Fibroblast of peridontal ligament (primary cell): Measurements from ENCODE around the gene WBP2NL.

Experiments used
- DNase-seq: peaks from one replicate; pipeline ENCODE4 v3.0.0-alpha.2; 2010; ENCODE audit errors: extremely low read depth

The WBP2NL gene

GRCh38 chr22:41978732-41979131, 19.9 kb upstream of the WBP2NL start:
- no peak for DNase-seq

GRCh38 chr22:41979423-41980250, 19.0 kb upstream of the WBP2NL start:
- no peak for DNase-seq

DNA sequence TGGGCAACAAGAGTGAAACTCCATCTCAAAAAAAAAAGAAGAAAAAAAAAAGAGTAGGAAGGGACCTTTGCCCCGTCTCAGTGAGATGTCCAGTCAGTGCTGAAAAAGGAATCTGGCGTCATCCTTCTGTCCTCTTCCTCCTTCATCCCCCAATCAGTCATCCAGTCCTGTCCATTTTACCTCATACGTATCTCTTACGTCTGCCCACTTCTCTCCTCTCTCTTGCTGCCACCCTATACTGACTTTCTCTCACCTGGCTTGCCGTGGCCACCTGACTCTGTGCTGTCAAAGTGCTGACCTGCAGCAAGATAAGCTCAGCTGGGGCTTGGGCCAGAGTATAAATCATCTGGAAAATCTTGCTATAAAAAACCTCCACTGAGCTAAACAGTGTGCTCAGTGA, 15.7 kb upstream of the WBP2NL start:
- DNase-seq = no peak

DNA sequence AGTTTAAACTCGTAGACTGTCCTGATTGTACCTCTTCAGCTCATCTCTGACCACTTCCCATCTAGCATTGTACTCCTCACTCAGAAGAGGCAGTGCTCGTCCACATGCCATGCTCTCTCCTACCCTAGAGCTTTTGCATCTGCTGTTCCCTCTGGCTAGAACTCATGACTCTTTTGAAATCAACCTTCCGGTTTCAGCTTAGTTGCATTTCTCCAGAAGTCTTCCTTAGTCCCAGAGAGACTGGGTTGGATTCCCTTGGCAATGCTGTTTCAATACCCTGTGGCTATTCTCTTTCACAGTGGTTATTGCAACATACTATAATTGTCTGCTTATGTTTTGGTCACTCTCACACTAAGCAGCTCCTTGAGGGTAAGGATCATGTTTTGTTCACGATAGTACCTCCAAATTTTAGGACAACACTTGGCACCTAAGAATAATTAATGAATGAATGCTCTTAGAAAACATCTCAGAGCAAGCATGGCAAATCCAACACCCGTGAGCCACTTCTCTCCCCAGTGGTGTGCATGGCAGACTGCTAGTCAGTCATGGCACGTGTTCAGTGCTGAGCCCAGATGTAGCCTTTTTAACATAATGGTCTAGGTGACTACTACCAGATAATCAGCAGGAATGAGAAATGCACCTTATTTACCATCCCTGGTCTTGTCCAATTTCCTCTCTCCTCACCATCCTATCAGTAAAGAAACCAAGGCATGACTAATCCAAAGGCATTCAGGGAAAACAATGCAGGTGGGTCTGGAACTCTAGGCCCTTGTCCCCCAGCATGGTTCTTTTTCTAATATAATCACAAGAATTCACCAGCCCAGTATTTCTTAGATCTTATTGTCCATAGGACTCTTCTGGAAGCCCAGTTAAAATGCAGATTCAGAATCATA, 14.8 kb upstream of the WBP2NL start:
- peak; percentile 78 for DNase-seq

GRCh38 chr22:41987276-41987675, 11.3 kb upstream of the WBP2NL start:
- no peak for DNase-seq

DNA sequence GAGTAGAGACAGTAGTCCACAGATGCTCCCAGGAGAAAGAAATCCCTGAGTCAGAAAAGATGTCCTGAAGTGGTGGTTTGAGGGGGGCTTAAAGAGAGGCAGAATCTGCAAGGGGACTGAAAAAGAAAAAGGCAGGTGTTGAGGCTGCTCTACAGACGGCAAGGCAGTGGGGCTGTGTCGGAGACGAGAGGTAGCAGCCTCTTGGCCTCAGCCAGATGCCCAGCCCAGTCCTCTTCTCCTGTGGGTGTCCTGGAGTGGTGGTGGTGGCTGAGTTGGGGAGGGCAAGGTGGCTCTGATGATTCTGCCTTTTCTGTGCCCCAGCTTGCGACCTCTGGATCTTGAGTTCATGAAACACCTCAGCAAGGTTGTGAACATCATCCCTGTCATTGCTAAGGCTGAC, 9.3 kb upstream of the WBP2NL start:
- DNase-seq = no peak

DNA sequence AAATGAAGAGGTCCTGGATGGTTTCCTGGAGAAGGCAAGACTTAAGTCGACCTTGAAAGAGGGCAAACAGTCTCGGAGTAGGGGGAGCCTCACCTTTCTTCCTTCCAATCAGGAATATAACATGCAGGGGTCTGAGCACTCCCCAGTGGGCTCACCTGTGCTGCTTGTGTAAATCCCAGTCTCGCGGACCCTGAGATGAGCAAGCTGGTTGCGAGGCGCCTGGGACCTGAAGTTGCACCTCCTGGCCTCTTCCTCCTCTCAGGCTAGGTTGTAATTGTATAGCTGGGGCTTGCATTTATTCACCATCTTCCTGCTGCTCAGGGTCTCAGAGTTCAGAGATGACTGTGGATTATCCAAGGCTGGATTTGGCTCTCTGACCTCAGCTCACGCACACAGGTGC, 7.5 kb upstream of the WBP2NL start:
- no peak for DNase-seq

- DNase-seq = no peak
Measured at GRCh38 chr22:41992496-41992895, 6.1 kb upstream of the WBP2NL start.

DNA sequence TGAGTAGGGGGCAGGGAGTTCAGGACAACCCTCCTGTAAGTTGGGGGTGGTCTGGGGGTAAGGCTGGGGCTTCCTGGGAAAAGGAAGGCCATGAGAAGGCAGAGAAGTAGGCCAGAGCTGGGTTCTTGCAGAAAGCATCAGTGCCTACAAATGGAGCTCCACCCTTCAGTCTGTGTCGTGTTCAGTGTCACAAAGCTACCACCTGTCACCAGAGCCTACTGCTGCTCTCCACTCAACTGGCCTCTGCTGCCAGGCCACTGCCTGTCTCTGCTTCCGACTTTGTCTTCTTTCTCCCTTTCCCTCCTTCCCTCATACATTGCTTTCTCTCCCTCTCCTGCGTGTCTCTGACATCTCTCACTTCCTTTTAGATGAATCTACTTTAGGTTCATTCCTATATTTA, 3.4 kb upstream of the WBP2NL start:
- DNase-seq = no peak

GRCh38 chr22:41996826-41997225, 1.8 kb upstream of the WBP2NL start:
- no peak for DNase-seq

GRCh38 chr22:42000466-42000865, 1.9 kb downstream of the WBP2NL start:
- no peak for DNase-seq

- DNase-seq = no peak
Measured at GRCh38 chr22:42001121-42001520, 2.5 kb downstream of the WBP2NL start.

- no peak for DNase-seq
Measured at GRCh38 chr22:42001706-42002105, 3.1 kb downstream of the WBP2NL start.

- DNase-seq = no peak
Measured at GRCh38 chr22:42007922-42008321, 9.3 kb downstream of the WBP2NL start.

DNA sequence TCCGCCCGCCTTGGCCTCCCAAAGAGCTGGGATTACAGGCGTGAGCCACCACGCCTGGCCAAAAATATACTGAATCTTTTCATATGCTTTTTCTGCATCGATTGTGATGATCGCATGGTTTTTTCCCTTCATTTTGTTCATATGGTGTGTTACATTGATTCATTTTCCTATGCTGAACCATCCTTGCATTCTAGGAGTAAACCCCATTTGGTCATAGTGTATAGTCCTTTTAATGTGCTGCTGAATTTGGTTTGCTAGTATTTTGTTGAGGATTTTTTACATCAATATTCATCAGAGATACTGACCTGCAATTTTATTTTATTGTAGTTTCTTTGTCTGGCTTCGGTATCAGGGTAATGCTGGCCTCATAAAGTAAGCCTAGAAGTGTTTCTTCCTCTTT, 12.2 kb downstream of the WBP2NL start:
- DNase-seq = no peak

DNA sequence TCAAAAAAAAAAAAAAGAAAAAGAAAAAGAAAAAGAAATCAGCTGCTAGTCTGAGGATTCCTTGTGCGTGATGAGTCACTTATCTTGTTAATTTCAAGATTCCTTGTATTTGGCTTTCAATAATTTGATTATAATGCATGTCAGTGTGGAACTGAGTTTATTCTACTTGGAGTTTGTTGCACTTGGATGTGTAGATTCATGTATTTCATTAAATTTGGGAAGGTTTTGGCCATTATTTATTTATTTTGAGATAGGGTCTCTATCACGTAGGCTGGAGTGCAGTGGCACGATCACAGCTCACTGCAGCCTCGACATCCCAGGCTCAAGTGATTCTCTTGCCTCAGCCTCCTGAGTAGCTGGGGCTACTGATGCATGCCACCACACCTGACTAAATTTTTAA, 14.8 kb downstream of the WBP2NL start:
- no peak for DNase-seq

- no peak for DNase-seq
Measured at GRCh38 chr22:42016111-42016510, 17.5 kb downstream of the WBP2NL start.

- no peak for DNase-seq
Measured at GRCh38 chr22:42018224-42018623, 19.6 kb downstream of the WBP2NL start.

DNA sequence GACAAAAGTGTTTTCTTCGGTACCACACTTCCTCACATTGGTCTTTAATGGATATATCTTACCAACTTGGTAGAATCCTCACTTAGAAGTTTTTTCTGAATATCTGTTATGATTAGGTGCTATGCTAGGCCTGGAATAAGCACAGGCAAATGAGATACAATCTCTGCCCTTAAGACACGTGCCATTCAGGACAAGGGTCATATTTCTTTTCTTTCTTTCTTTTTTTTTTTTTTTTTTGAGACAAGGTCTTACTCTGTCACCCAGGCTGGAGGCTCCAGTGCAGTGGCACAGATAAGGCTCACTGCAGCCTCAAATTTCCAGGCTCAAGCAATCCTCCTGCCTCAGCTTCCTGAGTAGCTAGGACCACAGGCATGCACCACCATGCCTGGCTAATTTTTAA, 23.0 kb downstream of the WBP2NL start:
- DNase-seq = no peak

DNA sequence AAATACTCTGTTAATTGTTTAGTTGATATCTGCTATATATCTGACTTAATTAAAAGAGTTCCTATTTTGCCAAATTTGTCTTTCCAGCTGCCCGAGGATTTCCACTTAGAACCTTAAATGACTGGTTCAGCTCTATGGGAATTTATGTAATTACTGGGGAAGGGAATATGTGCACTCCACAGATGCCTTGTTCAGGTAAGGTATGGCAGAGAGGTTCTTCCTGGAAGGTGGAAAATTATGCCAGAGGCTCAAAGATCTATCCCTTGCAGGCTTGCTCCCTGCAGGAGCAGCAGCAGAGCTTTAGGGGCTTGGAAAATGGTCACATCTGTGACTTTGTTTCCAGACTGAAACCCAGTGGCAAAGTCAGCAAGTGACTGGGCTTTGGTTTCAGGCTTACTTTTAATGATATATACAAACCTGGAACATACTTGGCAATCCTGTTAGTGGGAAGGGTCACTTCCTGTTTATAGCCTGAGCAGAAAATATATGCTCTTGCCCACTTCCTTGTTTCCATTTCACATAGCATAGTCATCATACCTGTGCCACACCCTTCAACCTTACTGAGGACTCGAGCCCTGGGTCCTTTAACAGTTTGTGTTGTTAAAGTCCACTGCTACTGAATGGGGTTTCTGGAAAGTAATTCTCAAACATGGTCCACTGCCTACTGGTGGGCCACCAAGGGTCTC, 23.7 kb downstream of the WBP2NL start:
- no peak for DNase-seq

DNA sequence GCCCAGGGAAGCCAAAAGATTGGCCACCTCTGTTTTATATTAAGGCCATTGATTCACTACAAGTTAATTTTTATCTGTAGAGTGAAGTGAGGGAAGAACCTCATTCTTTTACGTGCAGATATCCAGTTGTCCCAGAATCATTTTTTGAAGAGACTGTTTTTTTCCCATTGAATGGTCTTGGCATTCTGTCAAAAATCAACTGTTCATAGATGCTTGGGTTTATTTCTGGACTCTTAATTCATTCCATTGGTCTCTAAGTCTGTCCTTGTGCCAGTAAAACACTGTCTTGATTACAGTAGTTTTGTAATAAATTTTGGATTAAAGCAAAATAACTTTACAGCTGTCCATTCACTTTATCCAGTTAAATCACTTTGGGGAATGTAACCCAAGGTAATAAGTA, 26.8 kb downstream of the WBP2NL start:
- peak; percentile 54 for DNase-seq

DNA sequence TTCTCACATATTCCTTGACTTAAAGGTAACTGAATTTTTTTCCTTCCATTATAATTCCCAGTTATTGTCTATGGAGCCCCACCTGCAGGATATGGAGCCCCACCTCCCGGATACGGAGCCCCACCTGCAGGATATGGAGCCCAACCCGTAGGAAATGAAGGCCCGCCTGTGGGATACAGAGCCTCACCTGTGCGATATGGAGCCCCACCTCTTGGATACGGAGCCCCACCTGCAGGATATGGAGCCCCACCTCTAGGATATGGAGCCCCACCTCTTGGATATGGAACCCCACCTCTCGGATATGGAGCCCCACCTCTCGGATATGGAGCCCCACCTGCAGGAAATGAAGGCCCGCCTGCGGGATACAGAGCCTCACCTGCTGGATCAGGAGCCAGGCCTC, 28.1 kb downstream of the WBP2NL start:
- no peak for DNase-seq
